Peyer's patch (tissue), 4 donors: ENCODE data around the gene EYS.

Source experiments
- POLR2A ChIP-seq, 2 donors: fragments of 450-650 bp; IDR thresholded peaks; one replicate each; pipeline ENCODE4 v1.5.1; 2017; ENCODE audit warnings: antibody characterized with exemption in 2 of 2, mild to moderate bottlenecking in 2 of 2, moderate library complexity in 2 of 2
- TF ChIP-seq, protein P1 (sequence below), 6 experiments: fragments of 450-650 bp in 4 of 6; fragments of 200-600 bp in 2 of 6; sonication (generic) in 1 of 6; IDR thresholded peaks; one replicate each; pipeline ENCODE4 v1.5.1; 2017 to 2019; ENCODE audit warnings: antibody characterized with exemption in 6 of 6, mild to moderate bottlenecking in 3 of 6, moderate library complexity in 1 of 6

GRCh38 chr6:65110031-65110430 is 597.0 kb downstream of the EYS start:
- TF ChIP-seq, protein P1, sequence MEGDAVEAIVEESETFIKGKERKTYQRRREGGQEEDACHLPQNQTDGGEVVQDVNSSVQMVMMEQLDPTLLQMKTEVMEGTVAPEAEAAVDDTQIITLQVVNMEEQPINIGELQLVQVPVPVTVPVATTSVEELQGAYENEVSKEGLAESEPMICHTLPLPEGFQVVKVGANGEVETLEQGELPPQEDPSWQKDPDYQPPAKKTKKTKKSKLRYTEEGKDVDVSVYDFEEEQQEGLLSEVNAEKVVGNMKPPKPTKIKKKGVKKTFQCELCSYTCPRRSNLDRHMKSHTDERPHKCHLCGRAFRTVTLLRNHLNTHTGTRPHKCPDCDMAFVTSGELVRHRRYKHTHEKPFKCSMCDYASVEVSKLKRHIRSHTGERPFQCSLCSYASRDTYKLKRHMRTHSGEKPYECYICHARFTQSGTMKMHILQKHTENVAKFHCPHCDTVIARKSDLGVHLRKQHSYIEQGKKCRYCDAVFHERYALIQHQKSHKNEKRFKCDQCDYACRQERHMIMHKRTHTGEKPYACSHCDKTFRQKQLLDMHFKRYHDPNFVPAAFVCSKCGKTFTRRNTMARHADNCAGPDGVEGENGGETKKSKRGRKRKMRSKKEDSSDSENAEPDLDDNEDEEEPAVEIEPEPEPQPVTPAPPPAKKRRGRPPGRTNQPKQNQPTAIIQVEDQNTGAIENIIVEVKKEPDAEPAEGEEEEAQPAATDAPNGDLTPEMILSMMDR (IDR thresholded peaks at IDR 0.05): no peak
- no peak for TF ChIP-seq POLR2A (IDR thresholded peaks at IDR 0.05)
